HEK293 (cell line): ENCODE data around the gene PHRF1.

Experiments used
- CTCF ChIA-PET: fragments of 350-600 bp; formaldehyde crosslinking; extraction: SDS; loops from one replicate; lab custom pipeline; 2021; ENCODE audit warnings: antibody characterized with exemption; lab: Yijun Ruan, JAX
- POLR2A ChIA-PET: fragments of 300-600 bp; formaldehyde crosslinking; extraction: SDS; loops from one replicate; lab custom pipeline; 2020; ENCODE audit warnings: antibody characterized with exemption, inconsistent platforms; lab: Yijun Ruan, JAX
- H3K27ac ChIP-seq: fragments of 200-500 bp; sonication (Bioruptor generic); 2 replicates; pipeline ENCODE4 v1.5.1; 2014; ENCODE audit warnings: low read depth, low read length, control low read depth, inconsistent platforms; ENCODE audit errors: extremely low read depth
- H3K36me3 ChIP-seq, 2 experiments: fragments of 200-500 bp in 1 of 2; sonication (Bioruptor generic) in 1 of 2; 1 replicate in 1 of 2; 2 replicates in 1 of 2; pipeline ENCODE4 v1.5.1; 2014 to 2017; ENCODE audit warnings: inconsistent platforms in 2 of 2, low read length in 2 of 2; ENCODE audit not compliant: control insufficient read depth in 2 of 2, insufficient read depth in 1 of 2
- H3K4me1 ChIP-seq: fragments of 200-500 bp; sonication (Bioruptor generic); 2 replicates; pipeline ENCODE4 v1.5.1; 2014; ENCODE audit warnings: mild to moderate bottlenecking, low read length, inconsistent platforms; ENCODE audit not compliant: control insufficient read depth, insufficient read depth
- H3K4me3 ChIP-seq: 2 replicates; pipeline ENCODE4 v1.5.1; 2011; ENCODE audit warnings: low read depth, mild to moderate bottlenecking, control low read depth, low read length, moderate library complexity
- H3K9me3 ChIP-seq: fragments of 200-500 bp; sonication (Bioruptor generic); 2 replicates; pipeline ENCODE4 v1.5.1; 2014; ENCODE audit warnings: low read depth, low read length, inconsistent platforms; ENCODE audit not compliant: control insufficient read depth, insufficient read depth
- ELK4 ChIP-seq: IDR thresholded peaks from 2 replicates; pipeline ENCODE4 v1.6.1; 2011; ENCODE audit warnings: mild to moderate bottlenecking, low read depth, low read length, borderline replicate concordance
- OVOL3 ChIP-seq: fragments of 450-650 bp; formaldehyde crosslinking; IDR thresholded peaks from 2 replicates; pipeline ENCODE4 v1.5.1; 2016; ENCODE audit warnings: missing biosample characterization, missing genetic modification characterization
- REST ChIP-seq: fragments of 450-650 bp; formaldehyde crosslinking; IDR thresholded peaks from 2 replicates; pipeline ENCODE4 v1.5.1; 2016; ENCODE audit warnings: missing biosample characterization, missing genetic modification characterization
- SCRT1 ChIP-seq: fragments of 450-650 bp; formaldehyde crosslinking; IDR thresholded peaks from 2 replicates; pipeline ENCODE4 v1.5.1; 2016; ENCODE audit warnings: missing biosample characterization, missing genetic modification characterization, borderline replicate concordance
- SETDB1 ChIP-seq: IDR thresholded peaks from one replicate; pipeline ENCODE4 v1.6.1; 2017; ENCODE audit warnings: mild to moderate bottlenecking, low read length, moderate library complexity, mixed read lengths; ENCODE audit not compliant: insufficient read length
- ZFP3 ChIP-seq: fragments of 450-650 bp; formaldehyde crosslinking; IDR thresholded peaks from 2 replicates; pipeline ENCODE4 v1.5.1; 2016; ENCODE audit warnings: low read depth, missing biosample characterization, missing genetic modification characterization
- ZFP37 ChIP-seq: fragments of 450-650 bp; formaldehyde crosslinking; IDR thresholded peaks from 2 replicates; pipeline ENCODE4 v1.5.1; 2016; ENCODE audit warnings: missing biosample characterization, missing genetic modification characterization
- ZFP69B ChIP-seq: fragments of 450-650 bp; formaldehyde crosslinking; IDR thresholded peaks from 2 replicates; pipeline ENCODE4 v1.5.1; 2016; ENCODE audit warnings: missing biosample characterization, missing genetic modification characterization
- ZNF202 ChIP-seq: fragments of 450-650 bp; formaldehyde crosslinking; IDR thresholded peaks from 2 replicates; pipeline ENCODE4 v1.5.1; 2016; ENCODE audit warnings: missing biosample characterization, missing genetic modification characterization, borderline replicate concordance
- ZNF24 ChIP-seq: fragments of 450-650 bp; formaldehyde crosslinking; IDR thresholded peaks from 2 replicates; pipeline ENCODE4 v1.5.1; 2016; ENCODE audit warnings: missing biosample characterization, missing genetic modification characterization
- ZNF48 ChIP-seq: fragments of 450-650 bp; formaldehyde crosslinking; IDR thresholded peaks from 2 replicates; pipeline ENCODE4 v1.5.1; 2016; ENCODE audit warnings: missing biosample characterization, missing genetic modification characterization
- ZNF585B ChIP-seq: fragments of 450-650 bp; formaldehyde crosslinking; IDR thresholded peaks from 2 replicates; pipeline ENCODE4 v1.5.1; 2016; ENCODE audit warnings: missing biosample characterization, missing genetic modification characterization
- ZNF600 ChIP-seq: fragments of 450-650 bp; formaldehyde crosslinking; IDR thresholded peaks from 2 replicates; pipeline ENCODE4 v1.5.1; 2016; ENCODE audit warnings: missing biosample characterization, missing genetic modification characterization
- ZNF660 ChIP-seq: fragments of 450-650 bp; IDR thresholded peaks from 2 replicates; pipeline ENCODE4 v1.5.1; 2018; ENCODE audit warnings: missing biosample characterization, mild to moderate bottlenecking, missing genetic modification characterization
- TF ChIP-seq, protein P1 (sequence below): fragments of 450-650 bp; IDR thresholded peaks from 2 replicates; pipeline ENCODE4 v1.5.1; 2018; ENCODE audit warnings: missing biosample characterization, mild to moderate bottlenecking, missing genetic modification characterization
- TF ChIP-seq, protein P2 (sequence below): fragments of 450-650 bp; formaldehyde crosslinking; IDR thresholded peaks from 2 replicates; pipeline ENCODE4 v1.5.1; 2016; ENCODE audit warnings: missing biosample characterization, missing genetic modification characterization
- TF ChIP-seq, protein P3 (sequence below): fragments of 450-650 bp; formaldehyde crosslinking; IDR thresholded peaks from 2 replicates; pipeline ENCODE4 v1.5.1; 2016; ENCODE audit warnings: missing biosample characterization, missing genetic modification characterization
- TF ChIP-seq, protein P4 (sequence below): fragments of 450-650 bp; formaldehyde crosslinking; IDR thresholded peaks from 2 replicates; pipeline ENCODE4 v1.5.1; 2017; ENCODE audit warnings: missing biosample characterization, missing genetic modification characterization

Gene PHRF1

GRCh38 chr11:656426-656825 is 80.2 kb downstream of the PHRF1 start (continued):
- TF ChIP-seq, protein P1, sequence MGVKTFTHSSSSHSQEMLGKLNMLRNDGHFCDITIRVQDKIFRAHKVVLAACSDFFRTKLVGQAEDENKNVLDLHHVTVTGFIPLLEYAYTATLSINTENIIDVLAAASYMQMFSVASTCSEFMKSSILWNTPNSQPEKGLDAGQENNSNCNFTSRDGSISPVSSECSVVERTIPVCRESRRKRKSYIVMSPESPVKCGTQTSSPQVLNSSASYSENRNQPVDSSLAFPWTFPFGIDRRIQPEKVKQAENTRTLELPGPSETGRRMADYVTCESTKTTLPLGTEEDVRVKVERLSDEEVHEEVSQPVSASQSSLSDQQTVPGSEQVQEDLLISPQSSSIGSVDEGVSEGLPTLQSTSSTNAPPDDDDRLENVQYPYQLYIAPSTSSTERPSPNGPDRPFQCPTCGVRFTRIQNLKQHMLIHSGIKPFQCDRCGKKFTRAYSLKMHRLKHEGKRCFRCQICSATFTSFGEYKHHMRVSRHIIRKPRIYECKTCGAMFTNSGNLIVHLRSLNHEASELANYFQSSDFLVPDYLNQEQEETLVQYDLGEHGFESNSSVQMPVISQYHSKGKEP (tag by site-specific recombination) = no peak
- TF ChIP-seq, all 188 proteins: peak for 0

- POLR2A ChIA-PET = no interaction called here
- Histone ChIP-seq H3K36me3 (peaks cover 4 to 92% of the 10 kb centered on the region in 2 experiments; a peak in 2 of 3 replicates), H3K4me3 (no peak overlapping the region), H3K9me3 (no peaks in the 10 kb centered on the region), H3K4me1 (no peaks in the 10 kb centered on the region)
- CTCF ChIA-PET = no interaction called here
- TF ChIP-seq ZFP3 (tag by site-specific recombination) = no peak
- TF ChIP-seq, all 188 proteins: peak for 0
- no peak overlapping the region for H3K27ac ChIP-seq
These were observed 80.6 kb downstream of the PHRF1 start for GRCh38 chr11:656866-657265.

- ChIA-PET POLR2A (no interaction called here), CTCF (no interaction called here)
- Histone ChIP-seq H3K36me3 (peaks cover 4 to 92% of the 10 kb centered on the region in 2 experiments; a peak in 2 of 3 replicates), H3K4me3 (no peak overlapping the region), H3K9me3 (no peaks in the 10 kb centered on the region), H3K27ac (no peak overlapping the region), H3K4me1 (no peaks in the 10 kb centered on the region)
- TF ChIP-seq ZFP69B = no peak
- no peak for TF ChIP-seq ZNF585B (tag by site-specific recombination)
- TF ChIP-seq ELK4 = no peak
- no peak for TF ChIP-seq SETDB1
- TF ChIP-seq, protein P2, sequence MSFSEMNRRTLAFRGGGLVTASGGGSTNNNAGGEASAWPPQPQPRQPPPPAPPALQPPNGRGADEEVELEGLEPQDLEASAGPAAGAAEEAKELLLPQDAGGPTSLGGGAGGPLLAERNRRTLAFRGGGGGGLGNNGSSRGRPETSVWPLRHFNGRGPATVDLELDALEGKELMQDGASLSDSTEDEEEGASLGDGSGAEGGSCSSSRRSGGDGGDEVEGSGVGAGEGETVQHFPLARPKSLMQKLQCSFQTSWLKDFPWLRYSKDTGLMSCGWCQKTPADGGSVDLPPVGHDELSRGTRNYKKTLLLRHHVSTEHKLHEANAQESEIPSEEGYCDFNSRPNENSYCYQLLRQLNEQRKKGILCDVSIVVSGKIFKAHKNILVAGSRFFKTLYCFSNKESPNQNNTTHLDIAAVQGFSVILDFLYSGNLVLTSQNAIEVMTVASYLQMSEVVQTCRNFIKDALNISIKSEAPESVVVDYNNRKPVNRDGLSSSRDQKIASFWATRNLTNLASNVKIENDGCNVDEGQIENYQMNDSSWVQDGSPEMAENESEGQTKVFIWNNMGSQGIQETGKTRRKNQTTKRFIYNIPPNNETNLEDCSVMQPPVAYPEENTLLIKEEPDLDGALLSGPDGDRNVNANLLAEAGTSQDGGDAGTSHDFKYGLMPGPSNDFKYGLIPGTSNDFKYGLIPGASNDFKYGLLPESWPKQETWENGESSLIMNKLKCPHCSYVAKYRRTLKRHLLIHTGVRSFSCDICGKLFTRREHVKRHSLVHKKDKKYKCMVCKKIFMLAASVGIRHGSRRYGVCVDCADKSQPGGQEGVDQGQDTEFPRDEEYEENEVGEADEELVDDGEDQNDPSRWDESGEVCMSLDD = no peak
- no peak for TF ChIP-seq ZNF48 (tag by site-specific recombination)
- TF ChIP-seq ZFP37 = no peak
- TF ChIP-seq SCRT1 (tag by site-specific recombination) = no peak
- TF ChIP-seq OVOL3 (tag by site-specific recombination) = no peak
- TF ChIP-seq REST = no peak
- TF ChIP-seq, protein P3, sequence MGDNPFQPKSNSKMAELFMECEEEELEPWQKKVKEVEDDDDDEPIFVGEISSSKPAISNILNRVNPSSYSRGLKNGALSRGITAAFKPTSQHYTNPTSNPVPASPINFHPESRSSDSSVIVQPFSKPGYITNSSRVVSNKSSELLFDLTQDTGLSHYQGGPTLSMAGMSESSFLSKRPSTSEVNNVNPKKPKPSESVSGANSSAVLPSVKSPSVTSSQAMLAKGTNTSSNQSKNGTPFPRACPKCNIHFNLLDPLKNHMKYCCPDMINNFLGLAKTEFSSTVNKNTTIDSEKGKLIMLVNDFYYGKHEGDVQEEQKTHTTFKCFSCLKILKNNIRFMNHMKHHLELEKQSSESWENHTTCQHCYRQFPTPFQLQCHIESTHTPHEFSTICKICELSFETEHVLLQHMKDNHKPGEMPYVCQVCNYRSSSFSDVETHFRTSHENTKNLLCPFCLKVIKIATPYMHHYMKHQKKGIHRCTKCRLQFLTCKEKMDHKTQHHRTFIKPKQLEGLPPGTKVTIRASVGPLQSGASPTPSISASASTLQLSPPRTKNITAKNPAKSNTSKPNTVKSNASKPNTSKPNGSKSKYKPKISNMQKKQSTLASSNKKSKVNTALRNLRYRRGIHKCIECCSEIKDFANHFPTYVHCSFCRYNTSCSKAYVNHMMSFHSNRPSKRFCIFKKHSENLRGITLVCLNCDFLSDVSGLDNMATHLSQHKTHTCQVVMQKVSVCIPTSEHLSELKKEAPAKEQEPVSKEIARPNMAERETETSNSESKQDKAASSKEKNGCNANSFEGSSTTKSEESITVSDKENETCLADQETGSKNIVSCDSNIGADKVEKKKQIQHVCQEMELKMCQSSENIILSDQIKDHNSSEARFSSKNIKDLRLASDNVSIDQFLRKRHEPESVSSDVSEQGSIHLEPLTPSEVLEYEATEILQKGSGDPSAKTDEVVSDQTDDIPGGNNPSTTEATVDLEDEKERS (tag by site-specific recombination) = no peak
- no peak for TF ChIP-seq ZNF24
- no peak for TF ChIP-seq ZNF660 (tag by site-specific recombination)
- no peak for TF ChIP-seq ZNF202
- TF ChIP-seq ZNF600 = no peak
- TF ChIP-seq, protein P4, sequence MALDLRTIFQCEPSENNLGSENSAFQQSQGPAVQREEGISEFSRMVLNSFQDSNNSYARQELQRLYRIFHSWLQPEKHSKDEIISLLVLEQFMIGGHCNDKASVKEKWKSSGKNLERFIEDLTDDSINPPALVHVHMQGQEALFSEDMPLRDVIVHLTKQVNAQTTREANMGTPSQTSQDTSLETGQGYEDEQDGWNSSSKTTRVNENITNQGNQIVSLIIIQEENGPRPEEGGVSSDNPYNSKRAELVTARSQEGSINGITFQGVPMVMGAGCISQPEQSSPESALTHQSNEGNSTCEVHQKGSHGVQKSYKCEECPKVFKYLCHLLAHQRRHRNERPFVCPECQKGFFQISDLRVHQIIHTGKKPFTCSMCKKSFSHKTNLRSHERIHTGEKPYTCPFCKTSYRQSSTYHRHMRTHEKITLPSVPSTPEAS = no peak
These were observed 81.4 kb downstream of the PHRF1 start for GRCh38 chr11:657691-658126.
